Measurements from ENCODE around the gene ZNF774.
"Not testable (repeated sequence)": the region's sequence is repeated elsewhere in the genome, so short reads cannot be mapped to it uniquely, and the experiment has no call there.

The ZNF774 gene

DNA sequence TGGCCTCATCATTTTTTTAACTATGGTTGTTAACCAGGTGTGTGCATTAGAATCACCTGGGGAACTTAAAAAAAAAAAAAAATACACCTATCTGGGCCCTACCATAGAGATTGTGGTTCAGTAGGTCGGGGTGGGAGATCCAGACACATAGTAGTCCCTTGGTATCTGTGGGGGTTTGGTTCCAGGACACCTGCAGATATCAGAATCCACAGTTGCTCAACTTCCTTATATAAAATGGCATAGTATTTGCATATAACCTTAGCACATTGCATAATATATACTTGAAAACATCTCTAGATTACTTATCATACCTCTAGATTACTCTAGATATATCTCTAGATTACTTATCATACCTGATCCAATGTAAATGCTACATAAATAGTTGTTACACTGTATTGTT, 41.0 kb downstream of the ZNF774 start:
- no peak for DNase-seq

DNA sequence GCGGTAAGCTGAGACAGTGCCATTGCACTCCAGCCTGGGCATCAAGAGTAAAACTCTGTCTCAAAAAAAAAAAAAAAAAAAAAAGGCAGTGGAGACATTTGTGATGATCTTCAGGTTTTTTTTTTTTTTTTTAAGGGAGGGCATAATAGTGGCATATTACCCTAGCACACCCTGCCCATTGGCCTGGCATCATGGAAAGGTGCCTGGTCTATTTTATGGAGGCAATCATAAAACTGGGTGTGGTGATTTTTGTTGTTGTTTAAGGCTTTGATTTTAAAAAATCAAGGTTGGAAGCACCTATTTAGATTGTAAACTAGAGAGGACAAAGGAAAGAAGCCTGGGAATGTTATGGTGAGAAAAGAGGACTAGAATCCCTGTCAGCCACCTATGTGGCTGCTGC, 42.0 kb downstream of the ZNF774 start:
- no peak for DNase-seq

DNA sequence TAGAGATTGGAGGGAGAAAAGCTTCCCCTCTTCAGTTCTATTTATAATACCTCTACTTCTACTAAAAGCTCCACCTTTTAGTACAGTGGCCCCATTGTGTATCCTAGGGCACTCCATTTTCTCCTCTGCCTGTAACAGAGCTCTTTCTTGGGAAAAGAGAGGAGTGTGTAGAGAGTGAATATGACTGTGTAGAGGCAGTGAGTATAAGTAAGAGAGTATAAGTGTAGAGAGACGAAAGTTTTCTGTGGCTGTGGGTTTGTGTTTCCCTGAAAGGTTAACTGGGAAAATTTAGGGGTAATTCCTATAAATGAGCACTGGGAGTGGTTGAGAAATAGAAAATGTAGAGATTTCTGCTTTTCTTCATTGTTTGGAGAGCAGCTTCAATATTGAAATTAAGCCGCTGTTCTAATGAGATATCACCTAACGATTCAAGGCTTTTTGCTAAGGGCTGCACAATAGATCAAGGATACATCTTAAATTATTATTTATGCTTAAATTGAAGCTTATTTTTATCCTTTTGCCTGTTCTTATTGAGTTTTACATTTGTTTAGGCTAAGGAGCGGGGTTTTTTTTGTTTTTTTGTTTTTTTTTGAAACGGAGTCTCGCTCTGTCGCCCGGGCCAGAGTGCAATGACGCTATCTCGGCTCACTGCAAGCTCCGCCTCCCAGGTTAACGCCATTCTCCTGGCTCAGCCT, 42.8 kb downstream of the ZNF774 start:
- no peak for DNase-seq

DNA sequence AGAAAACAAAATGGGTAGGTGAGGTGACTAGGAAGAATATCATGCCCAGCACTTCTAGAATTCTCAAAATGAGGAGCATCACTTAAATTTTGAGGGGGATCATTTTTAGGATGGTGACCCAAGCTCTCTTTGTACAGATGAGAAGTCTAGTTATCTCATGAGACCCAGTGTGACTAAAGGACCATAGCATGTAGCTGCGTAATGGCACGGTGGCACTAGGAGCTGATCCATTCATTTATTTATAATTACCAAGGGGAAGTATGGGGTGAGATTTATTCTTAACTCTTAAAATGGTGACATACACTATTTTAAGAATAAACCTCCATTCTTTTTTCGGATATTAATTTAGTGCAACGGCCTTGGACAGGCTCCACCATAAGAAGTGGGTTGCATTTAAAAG, 44.2 kb downstream of the ZNF774 start:
- no peak for DNase-seq

DNA sequence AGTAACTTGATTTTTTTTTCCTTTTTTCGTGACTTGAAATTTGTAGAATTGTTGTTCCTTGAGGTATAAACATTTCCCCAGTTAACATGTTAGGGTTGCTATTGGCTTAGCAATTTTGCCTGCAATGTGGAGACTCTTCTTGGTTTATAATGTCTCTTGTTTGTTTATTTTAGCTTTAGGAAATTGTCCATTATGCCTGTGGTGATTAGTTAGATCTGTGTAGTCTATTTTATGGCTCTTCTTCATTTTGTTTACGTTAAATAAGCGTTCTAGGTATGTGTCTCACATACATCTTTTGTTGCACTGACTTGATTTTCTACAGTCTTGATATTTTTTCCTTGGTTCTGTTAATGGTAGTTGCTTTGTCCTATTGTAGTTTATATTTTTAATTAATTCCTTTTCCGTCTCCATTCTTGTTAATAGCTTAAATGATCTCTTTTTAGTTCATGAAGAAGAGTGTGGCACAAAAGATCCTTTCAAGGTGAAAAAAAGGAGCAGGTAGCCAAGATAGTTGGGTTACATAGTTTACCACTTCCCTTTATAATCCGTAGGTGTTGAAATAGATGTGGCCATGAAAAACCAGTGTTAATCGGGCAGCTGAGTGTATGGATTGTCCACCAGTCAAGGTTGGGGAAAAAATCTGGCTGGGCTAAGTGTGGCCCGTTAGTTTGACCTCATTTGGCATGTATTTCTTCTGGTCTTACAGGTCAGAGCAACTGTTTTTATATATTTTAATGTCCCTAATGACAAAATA, 48.1 kb downstream of the ZNF774 start:
- no peak for DNase-seq

DNA sequence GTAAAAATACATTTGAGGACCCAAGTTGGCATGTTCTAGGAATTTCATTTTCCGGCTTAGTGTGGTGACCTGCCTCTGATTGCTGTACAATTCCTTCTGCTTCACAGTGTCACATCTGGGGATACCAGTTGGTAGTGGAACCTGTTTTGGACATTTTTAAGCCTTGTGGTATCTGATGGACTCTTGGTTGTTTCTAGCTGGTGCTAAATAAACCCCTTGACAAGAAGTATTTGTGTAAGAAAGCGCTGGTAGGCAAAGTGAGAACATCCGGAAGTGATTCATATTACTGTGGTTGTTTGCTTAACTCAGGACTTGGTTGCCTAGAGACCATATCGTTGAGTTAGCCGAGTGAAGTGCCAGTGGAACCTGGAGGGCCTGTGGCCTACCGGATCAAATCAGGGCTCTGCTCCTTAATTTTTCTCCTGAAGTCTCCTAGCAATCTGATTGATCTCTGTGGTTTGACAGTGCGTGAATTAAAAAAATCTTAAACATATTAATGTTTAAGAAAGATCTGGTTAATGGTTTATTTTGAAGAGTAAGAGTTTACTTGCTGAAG, 48.8 kb downstream of the ZNF774 start:
- no peak for DNase-seq

DNA sequence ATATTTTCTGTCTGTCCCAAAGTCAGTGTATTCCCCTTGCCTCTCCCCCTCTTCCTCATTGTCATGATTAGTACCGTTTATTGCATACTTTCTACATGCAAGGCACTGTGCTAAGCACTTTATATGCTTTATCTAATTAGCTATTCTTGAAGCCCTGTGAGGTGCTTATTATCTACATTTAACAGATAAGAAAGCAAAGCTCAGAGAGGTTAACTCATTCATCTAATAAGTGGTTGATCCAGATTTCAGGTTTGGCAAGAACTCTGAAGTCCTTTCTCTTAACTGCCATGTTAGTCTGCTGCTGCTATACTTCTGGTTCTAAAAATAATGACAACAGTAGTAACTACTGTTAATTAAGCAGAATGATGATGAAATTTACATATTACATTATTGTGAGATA, 49.4 kb downstream of the ZNF774 start:
- no peak for DNase-seq

DNA sequence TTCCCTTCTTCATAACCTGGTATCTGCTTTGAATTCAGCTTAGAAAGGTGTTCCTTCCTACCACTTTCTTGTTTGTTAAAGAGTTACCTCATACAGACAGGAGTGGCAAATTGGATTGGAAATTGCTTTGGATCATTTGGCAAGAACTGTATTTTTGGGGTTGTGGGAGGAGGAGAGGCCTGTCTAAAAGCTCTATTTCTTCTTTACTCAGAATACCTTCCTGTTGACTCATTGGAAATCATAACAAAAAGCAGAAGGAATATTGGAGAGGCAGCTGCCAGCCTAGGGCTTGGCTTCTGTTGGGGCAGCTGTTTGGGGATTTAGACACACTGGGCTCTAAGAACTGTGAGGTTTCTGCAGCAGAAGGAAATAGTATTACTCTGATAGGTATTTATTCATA, 50.1 kb downstream of the ZNF774 start:
- DNase-seq = no peak

DNA sequence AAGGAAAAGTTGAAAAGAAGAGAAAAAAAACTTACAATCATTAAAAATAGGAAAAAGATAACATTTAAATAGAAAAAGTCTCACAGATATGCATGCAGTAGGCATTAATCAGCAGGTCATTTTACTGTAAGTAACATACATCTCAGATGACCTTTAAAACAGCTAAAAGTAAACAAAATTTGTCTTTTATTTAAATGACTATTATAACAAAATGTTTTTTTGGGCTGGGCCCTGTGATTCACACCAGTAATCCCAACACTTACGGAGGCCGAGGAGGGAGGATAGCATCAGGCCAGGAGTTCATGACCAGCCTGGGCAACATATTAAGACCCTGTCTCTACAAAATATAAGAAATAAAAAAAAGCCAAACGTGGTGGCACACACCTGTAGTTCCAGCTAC, 50.7 kb downstream of the ZNF774 start:
- DNase-seq = no peak

DNA sequence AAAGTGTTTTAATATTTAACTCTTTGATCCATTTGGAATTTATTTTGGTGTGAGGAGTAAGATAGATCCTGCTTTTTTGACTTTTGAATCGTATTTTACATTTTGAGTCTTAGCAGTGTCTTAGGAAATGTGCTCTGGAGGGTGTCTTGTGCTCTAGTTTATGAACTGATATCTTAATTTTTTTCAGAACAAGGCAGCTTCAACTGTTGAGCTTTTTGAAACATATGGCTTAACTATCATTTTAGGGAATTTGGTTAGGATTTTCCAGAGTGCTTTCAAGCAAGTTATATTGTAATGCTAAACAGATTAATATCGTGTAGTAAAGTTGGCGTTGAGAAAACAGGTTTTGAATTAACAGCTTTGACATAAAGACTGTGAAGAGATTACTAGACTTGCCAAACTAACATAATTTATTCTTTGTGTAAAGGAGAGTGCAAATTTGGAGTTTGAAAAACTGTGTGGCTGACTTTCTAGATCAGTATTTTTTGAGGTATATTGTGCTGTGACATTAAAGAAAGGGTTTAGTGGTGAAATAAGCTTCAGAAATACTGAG, 53.0 kb downstream of the ZNF774 start:
- DNase-seq = no peak

DNA sequence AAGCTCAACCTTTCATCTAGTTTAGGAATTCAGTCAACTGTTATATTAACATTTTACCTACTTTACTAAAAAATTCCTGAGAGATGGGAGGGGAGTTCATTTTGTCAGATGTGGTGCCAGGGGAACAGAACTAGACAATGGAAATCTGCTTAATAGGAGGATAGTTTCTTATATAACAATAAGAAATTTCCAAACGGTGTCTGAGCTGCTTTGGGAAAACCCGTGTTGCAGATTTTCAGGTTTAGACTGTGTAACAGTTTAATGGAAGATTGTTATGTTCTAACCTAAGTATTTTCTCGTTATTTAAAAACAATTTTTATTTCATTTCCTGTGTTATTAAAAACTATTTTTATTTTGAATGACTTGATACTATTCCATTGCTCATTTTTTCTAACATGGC, 55.3 kb downstream of the ZNF774 start:
- no peak for DNase-seq

DNA sequence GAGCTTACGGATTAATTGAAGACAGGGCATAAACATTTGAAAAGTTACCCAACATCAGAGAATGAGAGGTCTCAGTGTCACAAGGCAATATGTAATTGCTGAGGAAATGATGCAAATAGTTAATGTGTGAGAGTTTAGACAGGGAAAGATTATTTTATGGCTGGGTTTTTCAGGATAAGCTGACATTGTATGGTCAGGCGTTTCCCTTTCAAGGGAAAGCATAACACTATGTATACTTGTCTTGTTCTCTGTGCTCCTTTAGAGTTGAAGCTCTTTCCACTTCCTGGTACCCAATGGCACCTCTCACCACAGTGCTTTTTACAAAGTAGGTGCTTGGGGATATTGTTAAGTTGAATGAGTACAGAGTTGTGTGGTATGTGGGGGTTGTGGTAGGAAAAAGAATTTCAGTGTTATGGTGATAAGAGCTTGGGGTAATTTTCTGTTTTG, 55.8 kb downstream of the ZNF774 start:
- no peak for DNase-seq

DNA sequence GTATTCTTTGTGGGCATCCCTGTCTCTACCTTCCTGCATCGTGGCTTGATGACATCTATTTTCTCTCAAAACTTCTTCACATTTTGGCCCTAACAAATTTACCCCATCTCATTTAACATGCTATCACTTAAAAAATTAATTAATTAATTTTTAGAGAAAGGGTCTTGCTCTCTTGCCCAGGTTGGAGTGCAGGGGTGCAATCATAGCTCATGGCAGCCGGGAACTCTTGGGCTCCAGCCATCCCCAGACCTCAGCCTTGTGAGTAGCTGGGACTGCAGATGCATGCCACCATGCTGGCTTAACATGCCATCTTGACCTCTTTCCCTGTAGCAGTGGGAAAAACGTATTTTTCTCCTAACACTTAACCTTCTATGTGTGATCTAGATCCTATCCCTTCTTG, 56.6 kb downstream of the ZNF774 start:
- DNase-seq = no peak

DNA sequence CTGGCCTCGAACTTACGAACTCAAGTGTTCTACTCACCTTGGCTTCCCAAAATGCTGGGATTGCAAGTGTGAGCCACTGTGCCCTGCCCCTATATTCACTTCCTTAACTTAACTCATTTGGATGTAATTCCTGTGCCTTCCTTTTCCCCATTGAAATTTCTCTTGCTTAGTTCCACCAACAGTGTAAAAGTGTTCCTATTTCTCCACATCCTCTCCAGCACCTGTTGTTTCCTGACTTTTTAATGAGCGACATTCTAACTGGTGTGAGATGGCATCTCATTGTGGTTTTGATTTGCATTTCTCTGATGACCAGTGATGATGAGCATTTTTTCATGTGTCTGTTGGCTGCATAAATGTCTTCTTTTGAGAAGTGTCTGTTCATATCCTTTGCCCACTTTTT, 57.5 kb downstream of the ZNF774 start:
- DNase-seq = not testable (repeated sequence)

DNA sequence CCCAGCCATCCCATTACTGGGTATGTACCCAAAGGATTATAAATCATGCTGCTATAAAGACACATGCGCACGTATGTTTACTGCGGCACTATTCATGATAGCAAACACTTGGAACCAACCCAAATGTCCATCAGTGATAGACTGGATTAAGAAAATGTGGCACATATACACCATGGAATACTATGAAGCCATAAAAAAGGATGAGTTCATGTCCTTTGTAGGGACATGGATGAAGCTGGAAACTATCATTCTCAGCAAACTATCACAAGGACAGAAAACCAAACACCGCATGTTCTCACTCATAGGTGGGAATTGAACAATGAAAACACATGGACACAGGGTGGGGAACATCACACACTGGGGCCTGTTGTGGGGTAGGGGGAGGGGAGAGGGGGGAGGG, 58.2 kb downstream of the ZNF774 start:
- DNase-seq = not testable (repeated sequence)

DNA sequence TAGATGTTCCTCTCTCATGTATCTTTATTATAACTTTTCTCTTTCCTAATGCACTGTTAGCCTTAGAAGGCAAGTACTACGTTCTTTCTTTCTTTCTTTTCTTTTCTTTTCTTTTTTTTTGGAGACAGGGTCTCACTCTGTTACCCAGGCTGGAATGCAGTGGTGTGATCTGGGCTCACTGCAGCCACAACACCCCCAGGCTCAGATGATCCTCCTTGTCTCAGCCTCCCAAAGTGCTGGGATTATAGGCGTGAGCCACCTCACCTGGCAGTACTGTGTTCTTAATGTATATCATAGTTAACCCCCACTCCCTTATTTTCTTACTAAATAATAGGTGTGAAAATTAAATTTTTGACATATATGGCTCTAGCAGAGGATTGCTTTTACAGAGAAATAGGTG, 59.1 kb downstream of the ZNF774 start:
- DNase-seq = no peak
